Panc1 (cell line): Measurements from ENCODE around the gene LRP11. TPM values are rescaled to one million over a fixed set of nuclear protein-coding genes. Genes with fewer than 3 reads are reported as not detected.
"Not testable (repeated sequence)": the region's sequence is repeated elsewhere in the genome, so short reads cannot be mapped to it uniquely, and the experiment has no call there.

Experiments
- ATAC-seq: fragments of 200-7000 bp; cut with Tn5 transposase; 2 replicates; pipeline ENCODE4 v1.9.1; 2020; ENCODE audit warnings: mild to moderate bottlenecking, moderate library complexity
- BruUV-seq: library from RNA; stranded (reverse); fragments of 400-500 nt; replicated peaks from 2 replicates; lab custom pipeline; 2021; lab: Mats Ljungman, UMichigan
- CTCF ChIA-PET: fragments of 300-600 bp; sonication (Branson Sonifier 250); formaldehyde crosslinking; loops from one replicate; lab custom pipeline; 2022; ENCODE audit warnings: antibody characterized with exemption; lab: Charles Lee
- POLR2A ChIA-PET: fragments of 300-600 bp; sonication (Branson Sonifier 250); formaldehyde crosslinking; loops from one replicate; lab custom pipeline; 2022; ENCODE audit warnings: antibody characterized with exemption; lab: Charles Lee
- DNase-seq: peaks from one replicate; pipeline ENCODE4 v3.0.0-alpha.2; 2010; ENCODE audit warnings: low read depth, low spot score
- H3K27ac ChIP-seq: 2 replicates; pipeline ENCODE4 v1.5.1; 2011; ENCODE audit warnings: mild to moderate bottlenecking, low read length, inconsistent platforms
- H3K27me3 ChIP-seq: fragments of 200-500 bp; sonication (Bioruptor generic); 2 replicates; pipeline ENCODE4 v1.6.0; 2014; ENCODE audit warnings: low read length, inconsistent platforms; ENCODE audit not compliant: control insufficient read depth, insufficient read depth
- H3K36me3 ChIP-seq: fragments of 200-500 bp; sonication (Bioruptor generic); 2 replicates; pipeline ENCODE4 v1.5.1; 2014; ENCODE audit warnings: inconsistent platforms, mild to moderate bottlenecking, low read length, moderate library complexity; ENCODE audit not compliant: control insufficient read depth, insufficient read depth
- H3K4me1 ChIP-seq: 2 replicates; pipeline ENCODE4 v1.5.1; 2011; ENCODE audit warnings: inconsistent platforms, mild to moderate bottlenecking, low read length, moderate library complexity; ENCODE audit not compliant: control insufficient read depth, insufficient read depth
- H3K4me3 ChIP-seq, 2 experiments: 2 replicates each; pipeline ENCODE4 v1.5.1; 2011 to 2012; ENCODE audit warnings: low read depth in 2 of 2, low read length in 2 of 2, mild to moderate bottlenecking in 2 of 2, inconsistent platforms in 1 of 2, moderate library complexity in 1 of 2
- H3K9me3 ChIP-seq: fragments of 200-500 bp; sonication (Bioruptor generic); 2 replicates; pipeline ENCODE4 v1.5.1; 2014; ENCODE audit warnings: low read depth, mild to moderate bottlenecking, inconsistent platforms, low read length, moderate library complexity; ENCODE audit not compliant: control insufficient read depth, insufficient read depth
- CTCF ChIP-seq: fragments of 450-650 bp; IDR thresholded peaks from 2 replicates; pipeline ENCODE4 v1.5.1; 2017; ENCODE audit warnings: mild to moderate bottlenecking
- POLR2AphosphoS5 ChIP-seq: IDR thresholded peaks from 2 replicates; pipeline ENCODE4 v1.6.1; 2012; ENCODE audit warnings: mild to moderate bottlenecking, low read depth, low read length, moderate library complexity
- REST ChIP-seq, 2 experiments: IDR thresholded peaks; 2 replicates each; pipeline ENCODE4 v1.6.1; 2011 to 2012; ENCODE audit warnings: low read depth in 2 of 2, control low read depth in 1 of 2, low read length in 1 of 2, mild to moderate bottlenecking in 1 of 2, moderate library complexity in 1 of 2; ENCODE audit not compliant: insufficient read depth in 1 of 2
- SIN3A ChIP-seq: IDR thresholded peaks from 2 replicates; pipeline ENCODE4 v1.6.1; 2012; ENCODE audit warnings: low read depth, mild to moderate bottlenecking, low read length, moderate library complexity, borderline replicate concordance; ENCODE audit not compliant: insufficient read depth
- TCF7L2 ChIP-seq: IDR thresholded peaks from 2 replicates; pipeline ENCODE4 v1.6.1; 2011; ENCODE audit warnings: mild to moderate bottlenecking, low read depth, low read length, inconsistent platforms
- in situ Hi-C: cut with HindIII; loops from 2 replicates; pipeline ENCODE4 v1.10.0; 2016; ENCODE audit warnings: low sequenced_read_pairs, low pct_unique_long_range_greater_than_20kb
- intact Hi-C: fragments of 100-400 bp; cut with micrococcal nuclease; formaldehyde crosslinking; loops from one replicate; pipeline ENCODE4 v1.10.0; 2022; ENCODE audit not compliant: unreplicated experiment
- total RNA-seq: library from RNA; stranded (reverse); gene quantifications from one replicate; pipeline ENCODE4 v1.2.1, GENCODE V29; 2021; ENCODE audit not compliant: unreplicated experiment

LRP11 gene
- total RNA-seq, 1 experiment from 2014 or later: 151 TPM

GRCh38 chr6:149909701-149910470 is 45.7 kb upstream of the LRP11 start:
- no TSS peak for BruUV-seq
- in situ Hi-C loops: no loop called here
- CTCF ChIA-PET: no interaction called here

GRCh38 chr6:149908480-149908879 is 44.3 kb upstream of the LRP11 start:
- BruUV-seq, intact Hi-C loops, ATAC-seq, H3K4me1 ChIP-seq, H3K36me3 ChIP-seq, POLR2A ChIA-PET, H3K4me3 ChIP-seq, CTCF ChIA-PET, DNase-seq, H3K9me3 ChIP-seq, H3K27ac ChIP-seq, in situ Hi-C loops, H3K27me3 ChIP-seq: not testable (repeated sequence)

More at GRCh38 chr6:149909701-149910470, 45.7 kb upstream of the LRP11 start:
- H3K9me3 ChIP-seq: peaks cover 6% of the 10 kb centered on the region; the same call in 1 of the 2 replicates
- H3K27me3 ChIP-seq: no peaks in the 10 kb centered on the region
- H3K4me3 ChIP-seq: no peak overlapping the region
- DNase-seq (no peak), ATAC-seq (no peak)
- H3K4me1 ChIP-seq: no peaks in the 10 kb centered on the region
- intact Hi-C loops: no loop called here
- no peaks in the 10 kb centered on the region for H3K36me3 ChIP-seq
- POLR2A ChIA-PET: no interaction called here
- TF ChIP-seq TCF7L2 (no peak), REST (IDR thresholded peaks at IDR 0.05; ENCODE audit: insufficient read depth in 1 of 2, low read depth in 2 of 2, low read length in 1 of 2) (no peak), POLR2AphosphoS5 (no peak), SIN3A (no peak), CTCF (no peak)
- no peak overlapping the region for H3K27ac ChIP-seq

- DNase-seq: no peak
- intact Hi-C loops: no loop called here
- no peak for TF ChIP-seq CTCF
- TF ChIP-seq REST (IDR thresholded peaks at IDR 0.05; ENCODE audit: insufficient read depth in 1 of 2, low read depth in 2 of 2, low read length in 1 of 2): no peak
- TF ChIP-seq POLR2AphosphoS5: no peak
- no peak for TF ChIP-seq SIN3A
- TF ChIP-seq TCF7L2: no peak
- no peak for ATAC-seq
- ChIA-PET CTCF (no interaction called here), POLR2A (no interaction called here)
- BruUV-seq: no TSS peak
- in situ Hi-C loops: no loop called here
- H3K27ac ChIP-seq: no peak overlapping the region
- H3K9me3 ChIP-seq: peaks cover 6% of the 10 kb centered on the region; the same call in 1 of the 2 replicates
- H3K36me3 ChIP-seq: no peaks in the 10 kb centered on the region
- H3K4me1 ChIP-seq: no peaks in the 10 kb centered on the region
- no peaks in the 10 kb centered on the region for H3K27me3 ChIP-seq
- no peak overlapping the region for H3K4me3 ChIP-seq
Observed at GRCh38 chr6:149907317-149907716, 43.2 kb upstream of the LRP11 start.
